ENCODE data around the gene ISX.

Gene ISX

GRCh38 chr22:35128637-35129036 lies 62.7 kb downstream of the ISX start:
- no peak for DNase-seq (ENCODE audit: extremely low read depth, low read depth)
- H3K4me3 ChIP-seq (replicated peaks; ENCODE audit: low read depth, low read length) = no peak overlapping the region
- TF ChIP-seq, protein P1, sequence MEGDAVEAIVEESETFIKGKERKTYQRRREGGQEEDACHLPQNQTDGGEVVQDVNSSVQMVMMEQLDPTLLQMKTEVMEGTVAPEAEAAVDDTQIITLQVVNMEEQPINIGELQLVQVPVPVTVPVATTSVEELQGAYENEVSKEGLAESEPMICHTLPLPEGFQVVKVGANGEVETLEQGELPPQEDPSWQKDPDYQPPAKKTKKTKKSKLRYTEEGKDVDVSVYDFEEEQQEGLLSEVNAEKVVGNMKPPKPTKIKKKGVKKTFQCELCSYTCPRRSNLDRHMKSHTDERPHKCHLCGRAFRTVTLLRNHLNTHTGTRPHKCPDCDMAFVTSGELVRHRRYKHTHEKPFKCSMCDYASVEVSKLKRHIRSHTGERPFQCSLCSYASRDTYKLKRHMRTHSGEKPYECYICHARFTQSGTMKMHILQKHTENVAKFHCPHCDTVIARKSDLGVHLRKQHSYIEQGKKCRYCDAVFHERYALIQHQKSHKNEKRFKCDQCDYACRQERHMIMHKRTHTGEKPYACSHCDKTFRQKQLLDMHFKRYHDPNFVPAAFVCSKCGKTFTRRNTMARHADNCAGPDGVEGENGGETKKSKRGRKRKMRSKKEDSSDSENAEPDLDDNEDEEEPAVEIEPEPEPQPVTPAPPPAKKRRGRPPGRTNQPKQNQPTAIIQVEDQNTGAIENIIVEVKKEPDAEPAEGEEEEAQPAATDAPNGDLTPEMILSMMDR (IDR thresholded peaks at IDR 0.05; ENCODE audit: low read depth, low read length, missing control alignments) = no peak

DNA sequence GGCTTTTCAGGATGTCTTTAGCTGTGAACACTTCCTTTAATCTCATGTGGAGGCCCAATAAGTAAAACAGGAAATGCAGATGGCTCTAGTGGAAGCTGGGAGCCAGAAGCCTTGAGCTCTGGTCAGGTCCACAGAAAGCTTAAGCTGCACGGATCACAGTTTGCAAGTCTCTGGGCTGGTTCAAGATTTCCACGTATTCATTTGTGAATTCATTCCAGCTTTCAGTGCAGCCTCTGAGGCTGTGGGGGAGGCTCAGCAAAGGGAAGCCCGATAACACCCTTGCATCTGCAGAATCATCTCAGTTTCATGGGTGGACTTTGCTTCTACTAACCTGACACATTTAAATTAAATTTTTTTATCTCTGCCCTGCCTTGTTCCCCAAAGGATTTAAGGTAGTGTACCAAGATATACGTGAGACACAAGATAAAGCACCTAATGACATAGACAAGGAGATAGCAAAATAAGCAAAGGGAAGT lies 65.6 kb downstream of the ISX start:
- DNase-seq (ENCODE audit: extremely low read depth, low read depth) = no peak
- TF ChIP-seq, protein P1 (IDR thresholded peaks at IDR 0.05; ENCODE audit: low read depth, low read length, missing control alignments) = no peak
- no peak overlapping the region for H3K4me3 ChIP-seq (replicated peaks; ENCODE audit: low read depth, low read length)

DNA sequence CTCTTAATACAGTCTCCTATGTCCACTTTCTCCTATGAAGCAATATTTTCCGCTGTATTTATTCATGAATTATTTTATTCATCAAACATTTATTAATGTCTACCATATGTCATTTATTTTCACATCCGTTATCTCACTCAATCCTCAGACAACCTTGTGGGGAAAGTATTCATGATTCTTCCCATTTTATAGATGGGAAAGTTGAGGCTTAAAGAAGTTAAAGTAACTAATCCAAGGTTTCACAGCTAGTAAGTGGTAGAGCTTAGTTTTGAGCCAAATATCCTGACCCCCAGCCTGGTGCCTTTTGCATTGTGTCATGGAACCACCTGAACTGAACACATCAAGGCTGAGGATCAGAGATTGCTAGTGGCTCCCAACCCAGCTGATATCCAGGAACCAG lies 66.6 kb downstream of the ISX start:
- no peak overlapping the region for H3K4me3 ChIP-seq (replicated peaks; ENCODE audit: low read depth, low read length)
- DNase-seq (ENCODE audit: extremely low read depth, low read depth) = no peak
- TF ChIP-seq, protein P1 (IDR thresholded peaks at IDR 0.05; ENCODE audit: low read depth, low read length, missing control alignments) = no peak

DNA sequence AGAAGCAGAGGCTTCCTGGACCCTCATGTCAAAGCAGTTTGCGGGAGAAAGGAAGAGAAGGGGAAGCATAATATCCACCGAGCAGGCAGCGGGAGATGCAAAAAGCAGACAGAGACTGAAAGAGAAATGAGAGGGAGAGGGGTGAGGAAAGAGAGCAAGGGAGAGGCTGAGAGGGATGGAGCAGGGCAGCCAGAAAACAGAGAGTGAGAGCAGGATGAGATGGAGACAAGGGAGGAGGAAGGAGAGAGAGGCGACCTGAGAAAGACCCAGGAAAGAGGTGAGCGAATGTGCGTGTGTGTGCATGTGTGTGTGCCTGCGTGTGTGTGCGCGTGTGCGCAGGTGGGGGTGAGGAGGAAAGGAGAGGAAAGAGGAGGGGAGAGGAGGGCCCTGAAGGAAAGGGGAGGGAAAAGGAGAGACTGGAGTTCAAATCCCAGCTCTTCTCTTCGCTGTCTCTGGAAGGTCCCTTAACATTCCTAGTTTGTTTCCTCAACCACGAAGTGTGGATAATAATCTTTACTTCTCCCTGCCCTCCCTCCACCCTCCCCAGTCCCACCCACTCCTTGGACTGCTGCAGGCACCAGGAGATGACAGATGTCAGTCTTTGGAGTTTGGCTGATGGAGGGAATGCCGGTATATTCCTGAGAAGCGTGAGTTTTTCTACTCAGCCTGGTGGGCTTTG lies 67.9 kb downstream of the ISX start:
- H3K4me3 ChIP-seq (replicated peaks; ENCODE audit: low read depth, low read length) = no peak overlapping the region
- TF ChIP-seq, protein P1 (IDR thresholded peaks at IDR 0.05; ENCODE audit: low read depth, low read length, missing control alignments) = no peak
- DNase-seq (ENCODE audit: extremely low read depth, low read depth) = no peak

DNA sequence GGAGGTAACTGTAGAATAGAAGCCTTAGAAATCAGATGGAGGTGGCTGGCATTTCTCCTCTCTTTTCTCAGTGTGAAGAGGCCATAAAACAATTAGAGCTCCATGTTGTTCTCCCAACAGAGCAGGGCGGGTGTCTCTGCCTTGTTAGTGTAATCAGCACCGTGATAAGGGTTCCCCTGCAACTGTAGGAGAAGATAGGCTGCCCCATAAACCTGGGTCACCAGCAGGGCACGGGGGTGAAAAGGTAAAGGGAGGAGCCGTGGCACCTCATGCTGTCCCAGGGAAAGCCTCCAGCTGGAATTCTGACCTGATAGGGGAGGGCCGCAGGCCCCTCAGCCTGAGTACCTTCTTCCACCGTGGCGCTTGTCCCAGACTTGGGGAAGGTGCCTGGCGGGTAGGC lies 68.7 kb downstream of the ISX start:
- no peak for DNase-seq (ENCODE audit: extremely low read depth, low read depth)
- TF ChIP-seq, protein P1 (IDR thresholded peaks at IDR 0.05; ENCODE audit: low read depth, low read length, missing control alignments) = no peak

GRCh38 chr22:35135165-35135564 lies 69.2 kb downstream of the ISX start:
- DNase-seq (ENCODE audit: extremely low read depth, low read depth) = no peak
- TF ChIP-seq, protein P1 (IDR thresholded peaks at IDR 0.05; ENCODE audit: low read depth, low read length, missing control alignments) = no peak
- H3K4me3 ChIP-seq (replicated peaks; ENCODE audit: low read depth, low read length) = no peak overlapping the region

More for the DNA sequence above, 68.7 kb downstream of the ISX start:
- no peak overlapping the region for H3K4me3 ChIP-seq (replicated peaks; ENCODE audit: low read depth, low read length)

Data from HFF-Myc (cell line).